ENCODE results near the gene IL36A. TPM values are rescaled to one million over a fixed set of nuclear protein-coding genes. Genes with fewer than 3 reads are reported as not detected.

The IL36A gene
- total and polyA plus RNA-seq, 2 donors (not counting 3 experiments of a cell fraction or from before 2014, with no cell fraction given), result not detected

- no peak for DNase-seq (ENCODE audit: low read depth, low spot score)
- H4K20me1 ChIP-seq (replicated peaks; ENCODE audit: control insufficient read depth, extremely low read depth, insufficient read depth, low read length), result no peaks in the 10 kb centered on the region
- BruUV-seq (replicated peaks), result no TSS peak
- dilution Hi-C loops (cut with MboI; ENCODE audit: extremely low pct_ligation_motif_present, low sequenced_read_pairs), result no loop called here
- H3K9me1 ChIP-seq (replicated peaks; ENCODE audit: control insufficient read depth, extremely low read depth, insufficient read depth, low read length), result no peaks in the 10 kb centered on the region
- CTCF ChIA-PET, result no interaction called here
- no peaks in the 10 kb centered on the region for H3K9me3 ChIP-seq (replicated peaks; ENCODE audit: control insufficient read depth, insufficient read depth, low read length)
- no peak overlapping the region for H3K9ac ChIP-seq (replicated peaks; ENCODE audit: extremely low read depth, insufficient read depth, low read length)
- no peak overlapping the region for H3K27ac ChIP-seq (ENCODE audit: insufficient read depth, low read depth, low read length)
- no peak for FAIRE-seq
- H3K4me3 ChIP-seq (replicated peaks in 1 of 3; ENCODE audit: insufficient read depth in 1 of 3, low read depth in 1 of 3, low read length in 3 of 3), result no peak overlapping the region
- TF ChIP-seq CTCF (IDR thresholded peaks at IDR 0.05; ENCODE audit: extremely low read depth in 1 of 2, insufficient read depth in 1 of 2, low read depth in 1 of 2, low read length in 2 of 2) (no peak), FOS (IDR thresholded peaks at IDR 0.05; ENCODE audit: borderline replicate concordance, insufficient read depth, low read length) (no peak), EZH2 (IDR thresholded peaks at IDR 0.05; ENCODE audit: borderline replicate concordance, low read depth, low read length, severe bottlenecking) (no peak), POLR2AphosphoS5 (IDR thresholded peaks at IDR 0.05; ENCODE audit: insufficient read depth, low read depth, low read length) (no peak), MYC (IDR thresholded peaks at IDR 0.05; ENCODE audit: low read depth, low read length) (no peak), JUN (IDR thresholded peaks at IDR 0.05; ENCODE audit: borderline replicate concordance, insufficient read depth, insufficient read length, low read depth) (no peak), POLR2A (IDR thresholded peaks at IDR 0.05; ENCODE audit: low read depth, low read length) (no peak), GATA2 (IDR thresholded peaks at IDR 0.05; ENCODE audit: insufficient read depth, insufficient read length, low read depth, low read length) (no peak)
- TF ChIP-seq, protein P1, sequence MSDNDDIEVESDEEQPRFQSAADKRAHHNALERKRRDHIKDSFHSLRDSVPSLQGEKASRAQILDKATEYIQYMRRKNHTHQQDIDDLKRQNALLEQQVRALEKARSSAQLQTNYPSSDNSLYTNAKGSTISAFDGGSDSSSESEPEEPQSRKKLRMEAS (IDR thresholded peaks at IDR 0.05; ENCODE audit: insufficient read depth, insufficient read length), result no peak
- H3K36me3 ChIP-seq (ENCODE audit: control insufficient read depth in 2 of 2, extremely low read depth in 1 of 2, insufficient read depth in 2 of 2, low read length in 2 of 2), result no peaks in the 10 kb centered on the region
- POLR2A ChIA-PET, result no interaction called here
- H3K4me1 ChIP-seq (ENCODE audit: control insufficient read depth, extremely low read depth, insufficient read depth, low read length), result no peaks in the 10 kb centered on the region
- H3K4me2 ChIP-seq (ENCODE audit: insufficient read depth, low read length), result no peak overlapping the region
- H3K79me2 ChIP-seq (ENCODE audit: control insufficient read depth, insufficient read depth, low read length), result no peaks in the 10 kb centered on the region
- intact Hi-C loops (cut with micrococcal nuclease), result no loop called here
- peaks cover 3 to 4% of the 10 kb centered on the region in 2 experiments for H3K27me3 ChIP-seq (ENCODE audit: control insufficient read depth in 2 of 2, insufficient read depth in 2 of 2, low read length in 2 of 2)
- H2AFZ ChIP-seq (ENCODE audit: low read depth, low read length), result no peak overlapping the region
Observed at GRCh38 chr2:112985090-112985489, 20.2 kb upstream of the IL36A start.

Data from endothelial cell of umbilical vein (primary cell).